ENCODE results near the gene FOXP1. TPM values are rescaled to one million over a fixed set of nuclear protein-coding genes. Genes with fewer than 3 reads are reported as not detected.

Gene FOXP1
- total RNA-seq, 1 donor = 195 TPM

GRCh38 chr3:70990185-70990584 lies 593.3 kb downstream of the FOXP1 start:
- peak overlapping the region; percentile 29 for H3K4me2 ChIP-seq (ENCODE audit: insufficient read depth, low read length)
- no peak overlapping the region for H3K4me3 ChIP-seq (ENCODE audit: insufficient read depth, low read length)
- H4K20me1 ChIP-seq (ENCODE audit: insufficient read depth, low read length) = no peaks in the 10 kb centered on the region
- peaks cover 52% of the 10 kb centered on the region for H3K4me1 ChIP-seq (ENCODE audit: insufficient read depth, low read length)
- peaks cover 85% of the 10 kb centered on the region for H3K79me2 ChIP-seq (ENCODE audit: insufficient read depth, low read length)
- no peak overlapping the region for H2AFZ ChIP-seq (ENCODE audit: low read length)
- H3K36me3 ChIP-seq (ENCODE audit: insufficient read depth, low read length) = peaks cover 44% of the 10 kb centered on the region
- H3K27ac ChIP-seq (ENCODE audit: low read depth, low read length) = peak overlapping the region; percentile 77
- H3K27me3 ChIP-seq (ENCODE audit: insufficient read depth, low read length) = no peaks in the 10 kb centered on the region
- no peaks in the 10 kb centered on the region for H3K9me3 ChIP-seq (ENCODE audit: low read depth, low read length)
- TF ChIP-seq, protein P1, sequence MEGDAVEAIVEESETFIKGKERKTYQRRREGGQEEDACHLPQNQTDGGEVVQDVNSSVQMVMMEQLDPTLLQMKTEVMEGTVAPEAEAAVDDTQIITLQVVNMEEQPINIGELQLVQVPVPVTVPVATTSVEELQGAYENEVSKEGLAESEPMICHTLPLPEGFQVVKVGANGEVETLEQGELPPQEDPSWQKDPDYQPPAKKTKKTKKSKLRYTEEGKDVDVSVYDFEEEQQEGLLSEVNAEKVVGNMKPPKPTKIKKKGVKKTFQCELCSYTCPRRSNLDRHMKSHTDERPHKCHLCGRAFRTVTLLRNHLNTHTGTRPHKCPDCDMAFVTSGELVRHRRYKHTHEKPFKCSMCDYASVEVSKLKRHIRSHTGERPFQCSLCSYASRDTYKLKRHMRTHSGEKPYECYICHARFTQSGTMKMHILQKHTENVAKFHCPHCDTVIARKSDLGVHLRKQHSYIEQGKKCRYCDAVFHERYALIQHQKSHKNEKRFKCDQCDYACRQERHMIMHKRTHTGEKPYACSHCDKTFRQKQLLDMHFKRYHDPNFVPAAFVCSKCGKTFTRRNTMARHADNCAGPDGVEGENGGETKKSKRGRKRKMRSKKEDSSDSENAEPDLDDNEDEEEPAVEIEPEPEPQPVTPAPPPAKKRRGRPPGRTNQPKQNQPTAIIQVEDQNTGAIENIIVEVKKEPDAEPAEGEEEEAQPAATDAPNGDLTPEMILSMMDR (IDR thresholded peaks at IDR 0.05; ENCODE audit: extremely low read depth, low read depth, low read length) = no peak
- DNase-seq (ENCODE audit: insufficient read length, low spot score, missing footprints) = no peak

GRCh38 chr3:70989174-70989573 lies 594.4 kb downstream of the FOXP1 start:
- Histone ChIP-seq H3K4me3 (ENCODE audit: insufficient read depth, low read length) (no peak overlapping the region), H4K20me1 (ENCODE audit: insufficient read depth, low read length) (no peaks in the 10 kb centered on the region), H3K36me3 (ENCODE audit: insufficient read depth, low read length) (peaks cover 52% of the 10 kb centered on the region), H3K4me2 (ENCODE audit: insufficient read depth, low read length) (peak overlapping the region; percentile 29), H3K4me1 (ENCODE audit: insufficient read depth, low read length) (peaks cover 56% of the 10 kb centered on the region), H3K27ac (ENCODE audit: low read depth, low read length) (peak overlapping the region; percentile 77), H2AFZ (ENCODE audit: low read length) (no peak overlapping the region), H3K27me3 (ENCODE audit: insufficient read depth, low read length) (no peaks in the 10 kb centered on the region), H3K9me3 (ENCODE audit: low read depth, low read length) (no peaks in the 10 kb centered on the region), H3K79me2 (ENCODE audit: insufficient read depth, low read length) (peaks cover 81% of the 10 kb centered on the region)
- TF ChIP-seq, protein P1 (IDR thresholded peaks at IDR 0.05; ENCODE audit: extremely low read depth, low read depth, low read length) = no peak
- DNase-seq (ENCODE audit: insufficient read length, low spot score, missing footprints) = no peak

GRCh38 chr3:70988111-70988510 lies 595.4 kb downstream of the FOXP1 start:
- Histone ChIP-seq H3K79me2 (ENCODE audit: insufficient read depth, low read length) (peaks cover 72% of the 10 kb centered on the region), H3K4me3 (ENCODE audit: insufficient read depth, low read length) (no peak overlapping the region), H3K27ac (ENCODE audit: low read depth, low read length) (peak overlapping the region; percentile 77), H3K9me3 (ENCODE audit: low read depth, low read length) (no peaks in the 10 kb centered on the region), H3K4me2 (ENCODE audit: insufficient read depth, low read length) (no peak overlapping the region), H3K4me1 (ENCODE audit: insufficient read depth, low read length) (peaks cover 62% of the 10 kb centered on the region), H3K27me3 (ENCODE audit: insufficient read depth, low read length) (no peaks in the 10 kb centered on the region), H4K20me1 (ENCODE audit: insufficient read depth, low read length) (no peaks in the 10 kb centered on the region), H3K36me3 (ENCODE audit: insufficient read depth, low read length) (peaks cover 58% of the 10 kb centered on the region), H2AFZ (ENCODE audit: low read length) (no peak overlapping the region)
- TF ChIP-seq, protein P1 (IDR thresholded peaks at IDR 0.05; ENCODE audit: extremely low read depth, low read depth, low read length) = no peak
- no peak for DNase-seq (ENCODE audit: insufficient read length, low spot score, missing footprints)

GRCh38 chr3:70985572-70985971 lies 598.0 kb downstream of the FOXP1 start:
- no peaks in the 10 kb centered on the region for H3K9me3 ChIP-seq (ENCODE audit: low read depth, low read length)
- no peaks in the 10 kb centered on the region for H4K20me1 ChIP-seq (ENCODE audit: insufficient read depth, low read length)
- DNase-seq (ENCODE audit: insufficient read length, low spot score, missing footprints) = no peak
- H3K79me2 ChIP-seq (ENCODE audit: insufficient read depth, low read length) = peaks cover 67% of the 10 kb centered on the region
- peaks cover 59% of the 10 kb centered on the region for H3K36me3 ChIP-seq (ENCODE audit: insufficient read depth, low read length)
- peaks cover 64% of the 10 kb centered on the region for H3K4me1 ChIP-seq (ENCODE audit: insufficient read depth, low read length)
- TF ChIP-seq, protein P1 (IDR thresholded peaks at IDR 0.05; ENCODE audit: extremely low read depth, low read depth, low read length) = no peak
- H2AFZ ChIP-seq (ENCODE audit: low read length) = no peak overlapping the region
- H3K4me3 ChIP-seq (ENCODE audit: insufficient read depth, low read length) = no peak overlapping the region
- H3K4me2 ChIP-seq (ENCODE audit: insufficient read depth, low read length) = no peak overlapping the region
- H3K27ac ChIP-seq (ENCODE audit: low read depth, low read length) = peak overlapping the region; percentile 96
- H3K27me3 ChIP-seq (ENCODE audit: insufficient read depth, low read length) = no peaks in the 10 kb centered on the region
